CD8-positive, alpha-beta memory T cell (primary cell): ENCODE results near the gene C6orf52. TPM values are rescaled to one million over a fixed set of nuclear protein-coding genes. Genes with fewer than 3 reads are reported as not detected.
"Not testable (repeated sequence)": the region's sequence is repeated elsewhere in the genome, so short reads cannot be mapped to it uniquely, and the experiment has no call there.

Experiments
- CTCF ChIA-PET: fragments of 350-600 bp; sonication (Branson Sonifier 250); formaldehyde crosslinking; loops from one replicate; lab custom pipeline; 2021; ENCODE audit warnings: antibody characterized with exemption; lab: Charles Lee
- POLR2A ChIA-PET: fragments of 350-600 bp; sonication (Branson Sonifier 250); formaldehyde crosslinking; loops from one replicate; lab custom pipeline; 2021; ENCODE audit warnings: antibody characterized with exemption; lab: Charles Lee
- DNase-seq, 5 donors: peaks; one replicate each; pipeline versions ENCODE4 v3.0.0 to v3.0.0-alpha.2; 2020 to 2022; ENCODE audit warnings: mixed read lengths in 1 of 5
- H3K27ac ChIP-seq: one replicate; pipeline ENCODE4 v1.7.0; 2013; ENCODE audit warnings: low read depth, mild to moderate bottlenecking, low read length, moderate library complexity
- H3K27me3 ChIP-seq: 2 replicates; pipeline ENCODE4 v1.7.0; 2013; ENCODE audit warnings: low read length, mild to moderate bottlenecking; ENCODE audit not compliant: insufficient read depth, poor library complexity, severe bottlenecking
- H3K36me3 ChIP-seq: 2 replicates; pipeline ENCODE4 v1.7.0; 2013; ENCODE audit warnings: mild to moderate bottlenecking, low read length, moderate library complexity; ENCODE audit not compliant: insufficient read depth
- H3K4me1 ChIP-seq: 2 replicates; pipeline ENCODE4 v1.7.0; 2013; ENCODE audit warnings: mild to moderate bottlenecking, low read length, moderate library complexity; ENCODE audit not compliant: insufficient read depth
- H3K4me3 ChIP-seq: 2 replicates; pipeline ENCODE4 v1.7.0; 2013; ENCODE audit warnings: mild to moderate bottlenecking, low read length
- H3K9me3 ChIP-seq: 2 replicates; pipeline ENCODE4 v1.7.0; 2013; ENCODE audit warnings: mild to moderate bottlenecking, low read length
- H3K27ac Mint-ChIP-seq, 8 donors: one replicate each; pipeline ENCODE4 v1.8.0; 2020 to 2021; ENCODE audit warnings: mixed read lengths in 8 of 8, mild to moderate bottlenecking in 6 of 8, inconsistent platforms in 3 of 8, moderate library complexity in 3 of 8
- H3K27me3 Mint-ChIP-seq, 2 donors: one replicate each; pipeline ENCODE4 v1.8.0; 2020 to 2021; ENCODE audit warnings: mixed read lengths in 2 of 2, mild to moderate bottlenecking in 1 of 2, moderate library complexity in 1 of 2
- H3K36me3 Mint-ChIP-seq, 3 donors: one replicate each; pipeline ENCODE4 v1.8.0; 2020 to 2021; ENCODE audit warnings: mixed read lengths in 3 of 3, inconsistent platforms in 1 of 3, mild to moderate bottlenecking in 1 of 3
- H3K4me1 Mint-ChIP-seq, 3 donors: one replicate each; pipeline ENCODE4 v1.8.0; 2020 to 2021; ENCODE audit warnings: mixed read lengths in 3 of 3, inconsistent platforms in 1 of 3, mild to moderate bottlenecking in 1 of 3
- H3K4me3 Mint-ChIP-seq, 7 donors: one replicate each; pipeline ENCODE4 v1.8.0; 2020 to 2021; ENCODE audit warnings: mixed read lengths in 7 of 7, mild to moderate bottlenecking in 6 of 7, moderate library complexity in 4 of 7, inconsistent platforms in 2 of 7
- H3K9me3 Mint-ChIP-seq, 5 donors: one replicate each; pipeline ENCODE4 v1.8.0; 2020 to 2022; ENCODE audit warnings: mixed read lengths in 5 of 5, mild to moderate bottlenecking in 3 of 5, moderate library complexity in 2 of 5, inconsistent platforms in 1 of 5
- polyA plus RNA-seq: library from polyadenylated mRNA; unstranded; fragments of 300-500 nt; fragmentation: Illumina TruSeq; gene quantifications from one replicate; pipeline ENCODE4 v1.2.3, GENCODE V29; 2021
- total RNA-seq, 2 experiments: library from RNA; stranded (reverse); gene quantifications; one replicate each; pipeline ENCODE4 v1.2.3, GENCODE V29; 2021

Gene C6orf52
- total and polyA plus RNA-seq, 3 experiments from 2014 or later, result 6.8 to 7.4 TPM; not detected in 1

- Mint-ChIP-seq H3K36me3 (peaks cover 0 to 16% (median 3%) of the 10 kb centered on the region in 3 donors), H3K9me3 (peaks cover 0 to 3% (median 0%) of the 10 kb centered on the region in 5 donors), H3K27me3 (no peaks in the 10 kb centered on the region), H3K27ac (peak overlapping the region; percentile 81 to 98 (median 92)), H3K4me3 (peak overlapping the region; percentile 85 to 97 (median 94)), H3K4me1 (peaks cover 53 to 83% (median 74%) of the 10 kb centered on the region in 3 donors)
- H3K27me3 ChIP-seq, result no peaks in the 10 kb centered on the region
- H3K27ac ChIP-seq, result peak overlapping the region; percentile 84
- no peaks in the 10 kb centered on the region for H3K36me3 ChIP-seq
- ChIA-PET POLR2A (interaction anchor here (0.6 to 1.6 kb wide), 4 partner anchors 22 to 27 kb away, joined by 3 to 17 read pairs (median 6); partner anchors contain the start of genes C6orf52 and PAK1IP1), CTCF (interaction anchor here (0.8 to 3.1 kb wide), 4 partner anchors 11 to 38 kb away, joined by 3 to 11 read pairs (median 3); partner anchors contain the start of genes C6orf52 and PAK1IP1)
- peaks cover 35% of the 10 kb centered on the region for H3K4me1 ChIP-seq
- no peaks in the 10 kb centered on the region for H3K9me3 ChIP-seq
- H3K4me3 ChIP-seq, result peak overlapping the region; percentile 83
- DNase-seq, result no peak
These were observed 27.6 kb upstream of the C6orf52 start for GRCh38 chr6:10721850-10722569.

GRCh38 chr6:10720960-10721849, 26.8 kb upstream of the C6orf52 start:
- peak overlapping the region; percentile 78 to 97 (median 92) for H3K27ac Mint-ChIP-seq
- peak in 2 of 5 donors; percentile 7 to 63 for DNase-seq
- not testable (repeated sequence) for H3K27me3 ChIP-seq, H3K9me3 Mint-ChIP-seq, H3K9me3 ChIP-seq, H3K27me3 Mint-ChIP-seq, H3K36me3 ChIP-seq
- H3K4me1 ChIP-seq, result peaks cover 35% of the 10 kb centered on the region
- peaks cover 0 to 10% (median 3%) of the 10 kb centered on the region in 3 donors for H3K36me3 Mint-ChIP-seq
- POLR2A ChIA-PET, result interaction anchor here (0.6 to 3.0 kb wide), 4 partner anchors 22 to 26 kb away, joined by 3 to 26 read pairs (median 12); partner anchors contain the start of genes C6orf52 and PAK1IP1
- peak overlapping the region; percentile 34 for H3K27ac ChIP-seq
- peak overlapping the region; percentile 47 for H3K4me3 ChIP-seq
- H3K4me1 Mint-ChIP-seq, result peaks cover 47 to 77% (median 66%) of the 10 kb centered on the region in 3 donors
- CTCF ChIA-PET, result interaction anchor here (0.8 to 3.1 kb wide), 6 partner anchors 12 to 38 kb away, joined by 3 to 19 read pairs (median 6); partner anchors contain the start of genes C6orf52, PAK1IP1 and TMEM14B
- H3K4me3 Mint-ChIP-seq, result peak overlapping the region; percentile 85 to 97 (median 94)

- no peaks in the 10 kb centered on the region for H3K9me3 ChIP-seq
- peak overlapping the region; percentile 88 to 97 (median 95) for H3K27ac Mint-ChIP-seq
These were observed 26.0 kb upstream of the C6orf52 start for GRCh38 chr6:10720265-10720959.

GRCh38 chr6:10719964-10720264, 25.5 kb upstream of the C6orf52 start:
- Histone ChIP-seq H3K27ac (peak overlapping the region; percentile 34), H3K27me3 (no peaks in the 10 kb centered on the region), H3K4me1 (peaks cover 35% of the 10 kb centered on the region), H3K9me3 (no peaks in the 10 kb centered on the region), H3K36me3 (no peaks in the 10 kb centered on the region), H3K4me3 (peak overlapping the region; percentile 47)
- Mint-ChIP-seq H3K4me3 (peak overlapping the region; percentile 79 to 95 (median 90)), H3K9me3 (peaks cover 0 to 3% (median 0%) of the 10 kb centered on the region in 5 donors), H3K27ac (peak overlapping the region; percentile 79 to 95 (median 90)), H3K27me3 (no peaks in the 10 kb centered on the region), H3K36me3 (peaks cover 0 to 4% (median 3%) of the 10 kb centered on the region in 3 donors), H3K4me1 (peaks cover 39 to 64% (median 53%) of the 10 kb centered on the region in 3 donors)
- DNase-seq, result no peak
- CTCF ChIA-PET, result interaction anchor here (2.5 to 2.6 kb wide), 2 partner anchors 25 to 27 kb away, joined by 9 to 19 read pairs; partner anchors contain the start of genes C6orf52, PAK1IP1 and TMEM14B
- POLR2A ChIA-PET, result interaction anchor here (1.0 to 3.0 kb wide), 3 partner anchors 25 to 32 kb away, joined by 3 to 26 read pairs (median 5); partner anchors contain the start of genes C6orf52, PAK1IP1 and TMEM14B

More at GRCh38 chr6:10720265-10720959, 26.0 kb upstream of the C6orf52 start:
- Histone ChIP-seq H3K36me3 (no peaks in the 10 kb centered on the region), H3K27ac (peak overlapping the region; percentile 34), H3K4me3 (peak overlapping the region; percentile 47), H3K4me1 (peaks cover 35% of the 10 kb centered on the region), H3K27me3 (no peaks in the 10 kb centered on the region)
- peaks cover 0 to 6% (median 3%) of the 10 kb centered on the region in 3 donors for H3K36me3 Mint-ChIP-seq
- DNase-seq, result peak; percentile 47 to 77 (median 62)
- peak overlapping the region; percentile 85 to 95 (median 93) for H3K4me3 Mint-ChIP-seq
- CTCF ChIA-PET, result interaction anchor here (1.3 to 2.6 kb wide), 3 partner anchors 13 to 26 kb away, joined by 3 to 19 read pairs (median 9); partner anchors contain the start of genes C6orf52, PAK1IP1 and TMEM14B
- POLR2A ChIA-PET, result interaction anchor here (1.0 to 3.0 kb wide), 4 partner anchors 26 to 31 kb away, joined by 3 to 26 read pairs (median 6); partner anchors contain the start of genes C6orf52, PAK1IP1 and TMEM14B
- peaks cover 43 to 69% (median 58%) of the 10 kb centered on the region in 3 donors for H3K4me1 Mint-ChIP-seq
- peaks cover 0 to 3% (median 0%) of the 10 kb centered on the region in 5 donors for H3K9me3 Mint-ChIP-seq
- no peaks in the 10 kb centered on the region for H3K27me3 Mint-ChIP-seq

- Histone ChIP-seq H3K9me3 (no peaks in the 10 kb centered on the region), H3K36me3 (no peaks in the 10 kb centered on the region), H3K4me3 (peak overlapping the region; percentile 47), H3K27me3 (no peaks in the 10 kb centered on the region), H3K27ac (peak overlapping the region; percentile 34), H3K4me1 (peaks cover 34% of the 10 kb centered on the region)
- Mint-ChIP-seq H3K36me3 (peaks cover 0 to 4% (median 3%) of the 10 kb centered on the region in 3 donors), H3K27ac (peak overlapping the region; percentile 79 to 95 (median 90)), H3K4me3 (peak overlapping the region; percentile 79 to 95 (median 87)), H3K4me1 (peaks cover 37 to 59% (median 49%) of the 10 kb centered on the region in 3 donors), H3K27me3 (no peaks in the 10 kb centered on the region), H3K9me3 (peaks cover 0 to 3% (median 0%) of the 10 kb centered on the region in 5 donors)
- DNase-seq, result peak in 4 of 5 donors; percentile 34 to 71 (median 60)
- POLR2A ChIA-PET, result interaction anchor here (1.0 to 3.0 kb wide), 3 partner anchors 25 to 32 kb away, joined by 3 to 26 read pairs (median 5); partner anchors contain the start of genes C6orf52, PAK1IP1 and TMEM14B
- CTCF ChIA-PET, result interaction anchor here (2.5 to 2.6 kb wide), 2 partner anchors 24 to 27 kb away, joined by 9 to 19 read pairs; partner anchors contain the start of genes C6orf52, PAK1IP1 and TMEM14B
These were observed 25.0 kb upstream of the C6orf52 start for GRCh38 chr6:10719296-10719963.

- no peak overlapping the region for H3K4me3 Mint-ChIP-seq
- H3K36me3 Mint-ChIP-seq, result peaks cover 0 to 10% (median 7%) of the 10 kb centered on the region in 3 donors
- Histone ChIP-seq H3K27ac (no peak overlapping the region), H3K4me1 (no peaks in the 10 kb centered on the region), H3K4me3 (no peak overlapping the region), H3K27me3 (no peaks in the 10 kb centered on the region), H3K36me3 (peaks cover under 1% of the 10 kb centered on the region), H3K9me3 (no peaks in the 10 kb centered on the region)
- H3K27ac Mint-ChIP-seq, result peak overlapping the region in 1 of 8 donors; percentile 85
- no peaks in the 10 kb centered on the region for H3K27me3 Mint-ChIP-seq
- H3K9me3 Mint-ChIP-seq, result peaks cover 0 to 1% (median 0%) of the 10 kb centered on the region in 5 donors
- H3K4me1 Mint-ChIP-seq, result peaks cover 2 to 13% (median 5%) of the 10 kb centered on the region in 3 donors
- CTCF ChIA-PET, result no interaction called here
- no peak for DNase-seq
- POLR2A ChIA-PET, result no interaction called here
These were observed 19.5 kb upstream of the C6orf52 start for GRCh38 chr6:10713962-10714361.
